Measurements from ENCODE around the gene UST. TPM values are rescaled to one million over a fixed set of nuclear protein-coding genes. Genes with fewer than 3 reads are reported as not detected.

Gene UST
- total RNA-seq, 2 experiments from 2014 or later: 0.29 to 0.50 TPM

DNA sequence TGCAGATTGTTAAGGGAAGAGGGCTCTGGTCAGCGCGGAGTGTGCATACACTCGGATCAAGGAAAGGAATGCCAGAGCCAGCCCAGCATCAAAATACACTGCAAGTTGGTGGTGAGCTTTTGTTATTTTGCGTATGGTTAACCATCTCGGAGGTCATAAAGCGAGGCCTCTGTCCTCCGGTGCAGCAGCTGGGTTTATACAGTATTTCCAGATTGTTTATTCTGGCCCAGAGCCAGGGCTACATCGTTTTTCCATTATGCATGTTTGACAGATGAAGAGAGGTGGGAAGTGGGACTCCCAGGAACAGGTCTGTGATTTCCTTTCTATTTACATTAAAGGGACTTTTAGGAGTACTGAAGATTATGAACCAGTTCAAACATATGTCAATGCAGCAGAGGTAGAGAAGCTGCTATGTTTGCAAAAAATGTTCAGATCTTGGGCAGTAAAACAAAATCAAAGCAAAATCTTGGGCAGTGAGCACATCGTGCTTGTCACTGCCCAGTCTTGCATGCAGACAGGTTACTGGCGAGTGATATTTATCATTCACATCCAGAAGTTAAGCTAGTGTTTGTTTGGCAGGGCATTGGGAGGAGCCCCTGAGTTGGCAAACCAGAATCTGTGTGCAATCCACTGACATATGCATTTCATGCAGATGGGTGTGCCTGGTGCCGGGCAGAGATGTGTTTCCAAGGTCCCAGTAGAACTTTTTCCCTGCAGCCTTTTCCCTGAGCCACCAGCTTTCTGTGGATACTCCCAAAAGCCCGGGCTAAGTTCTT, 314.3 kb downstream of the UST start:
- Mint-ChIP-seq H3K4me3 (peak overlapping the region; percentile 53), H3K27me3 (no peaks in the 10 kb centered on the region), H3K9me3 (peaks cover 2% of the 10 kb centered on the region), H3K4me1 (peaks cover 54% of the 10 kb centered on the region), H3K36me3 (ENCODE audit: low read depth) (peaks cover 6% of the 10 kb centered on the region), H3K27ac (peak overlapping the region; percentile 91)
- DNase-seq: no peak
- ChIA-PET CTCF (interaction anchor here (0.6 to 2.2 kb wide), 12 partner anchors 11 to 510 kb away, joined by 3 to 12 read pairs (median 3); no protein-coding TSS in a partner anchor), POLR2A (no interaction called here)

DNA sequence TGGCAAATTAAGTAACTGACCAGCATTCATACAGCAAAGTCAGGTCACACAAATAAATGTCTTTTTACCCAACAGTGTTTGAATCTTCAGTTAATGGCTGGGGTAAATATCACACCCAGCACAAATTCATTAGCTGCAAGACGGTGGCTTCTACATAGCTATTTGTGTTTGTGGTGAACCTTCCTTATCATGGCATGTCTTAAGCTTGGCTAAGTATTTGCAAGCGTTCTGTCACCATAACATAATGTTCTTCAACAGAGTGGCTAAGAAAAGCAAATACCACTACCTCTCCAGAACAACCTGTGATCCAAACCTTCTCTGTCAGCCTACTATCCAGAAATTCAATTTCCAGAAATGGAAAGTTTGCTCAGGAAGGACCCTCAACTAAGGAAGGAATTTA, 315.1 kb downstream of the UST start:
- Mint-ChIP-seq H3K27me3 (no peaks in the 10 kb centered on the region), H3K4me3 (no peak overlapping the region), H3K4me1 (peaks cover 61% of the 10 kb centered on the region), H3K27ac (no peak overlapping the region), H3K36me3 (ENCODE audit: low read depth) (peaks cover 10% of the 10 kb centered on the region), H3K9me3 (peaks cover 2% of the 10 kb centered on the region)
- no peak for DNase-seq
- CTCF ChIA-PET: interaction anchor here (1.0 to 2.2 kb wide), 9 partner anchors 11 to 370 kb away, joined by 3 to 12 read pairs (median 3); no protein-coding TSS in a partner anchor
- POLR2A ChIA-PET: no interaction called here

DNA sequence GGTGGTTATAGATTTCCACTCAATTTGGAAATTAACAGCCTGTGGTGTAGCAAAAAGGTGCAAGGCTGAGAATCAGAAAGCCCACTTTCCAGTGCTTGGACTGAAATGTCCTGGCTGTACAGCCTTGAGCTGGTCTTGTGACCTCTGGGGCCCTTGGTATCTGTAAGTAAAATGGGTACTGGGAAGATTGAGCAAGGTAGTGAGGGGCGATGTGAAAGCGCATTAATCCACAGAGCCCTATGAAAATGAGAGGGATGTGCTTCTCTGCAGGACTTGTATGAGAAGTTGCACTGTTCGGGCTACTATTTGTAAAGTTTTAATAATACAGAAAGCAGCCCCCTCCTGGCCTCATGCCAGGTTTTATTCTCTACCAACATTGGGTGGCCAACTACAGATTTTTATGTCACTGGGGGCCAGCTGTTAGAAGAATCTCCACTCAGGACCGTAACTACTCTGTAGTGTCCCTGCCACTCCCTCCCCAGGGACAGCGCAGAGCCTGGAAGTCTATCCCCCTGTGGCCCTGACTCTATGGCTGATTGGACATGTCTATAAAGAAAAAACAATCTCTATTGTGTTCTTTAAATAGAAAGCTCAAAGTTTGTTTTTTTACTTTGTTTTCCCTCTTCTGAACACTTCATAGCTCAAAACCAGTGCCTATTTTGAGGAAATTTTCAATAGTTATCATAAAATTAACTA, 316.0 kb downstream of the UST start:
- CTCF ChIA-PET: interaction anchor here (1.4 to 4.5 kb wide), 11 partner anchors 8 to 369 kb away, joined by 3 to 18 read pairs (median 5); no protein-coding TSS in a partner anchor
- POLR2A ChIA-PET: no interaction called here
- no peak overlapping the region for H3K4me3 Mint-ChIP-seq
- H3K27ac Mint-ChIP-seq: no peak overlapping the region
- peaks cover 68% of the 10 kb centered on the region for H3K4me1 Mint-ChIP-seq
- H3K9me3 Mint-ChIP-seq: peaks cover 2% of the 10 kb centered on the region
- no peak for DNase-seq
- H3K27me3 Mint-ChIP-seq: no peaks in the 10 kb centered on the region
- H3K36me3 Mint-ChIP-seq (ENCODE audit: low read depth): peaks cover 14% of the 10 kb centered on the region

DNA sequence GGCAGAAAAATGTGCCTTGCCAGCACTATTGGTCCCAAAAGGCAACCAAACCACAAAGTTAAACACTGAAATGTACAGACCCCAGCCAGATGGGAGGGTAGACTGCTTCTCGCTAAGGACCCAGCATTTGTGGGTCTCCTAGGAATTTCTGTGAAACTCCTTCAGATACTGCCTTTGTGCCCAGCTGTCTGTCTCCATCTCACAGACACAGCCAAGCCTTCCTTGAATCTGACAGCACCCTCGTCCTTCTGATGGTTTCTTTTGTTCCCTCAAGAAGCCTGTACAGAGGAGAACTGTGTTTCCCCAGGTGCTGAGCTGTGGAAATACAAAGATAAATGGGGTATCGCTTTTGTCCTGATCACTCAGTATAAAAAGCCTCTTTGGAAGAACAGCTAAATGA, 316.6 kb downstream of the UST start:
- no peak for DNase-seq
- POLR2A ChIA-PET: no interaction called here
- Mint-ChIP-seq H3K27ac (no peak overlapping the region), H3K4me1 (peaks cover 66% of the 10 kb centered on the region), H3K4me3 (no peak overlapping the region), H3K9me3 (peaks cover 2% of the 10 kb centered on the region), H3K27me3 (no peaks in the 10 kb centered on the region), H3K36me3 (ENCODE audit: low read depth) (peaks cover 15% of the 10 kb centered on the region)
- CTCF ChIA-PET: interaction anchor here (0.7 to 4.5 kb wide), 11 partner anchors 9 to 368 kb away, joined by 3 to 18 read pairs (median 5); no protein-coding TSS in a partner anchor

DNA sequence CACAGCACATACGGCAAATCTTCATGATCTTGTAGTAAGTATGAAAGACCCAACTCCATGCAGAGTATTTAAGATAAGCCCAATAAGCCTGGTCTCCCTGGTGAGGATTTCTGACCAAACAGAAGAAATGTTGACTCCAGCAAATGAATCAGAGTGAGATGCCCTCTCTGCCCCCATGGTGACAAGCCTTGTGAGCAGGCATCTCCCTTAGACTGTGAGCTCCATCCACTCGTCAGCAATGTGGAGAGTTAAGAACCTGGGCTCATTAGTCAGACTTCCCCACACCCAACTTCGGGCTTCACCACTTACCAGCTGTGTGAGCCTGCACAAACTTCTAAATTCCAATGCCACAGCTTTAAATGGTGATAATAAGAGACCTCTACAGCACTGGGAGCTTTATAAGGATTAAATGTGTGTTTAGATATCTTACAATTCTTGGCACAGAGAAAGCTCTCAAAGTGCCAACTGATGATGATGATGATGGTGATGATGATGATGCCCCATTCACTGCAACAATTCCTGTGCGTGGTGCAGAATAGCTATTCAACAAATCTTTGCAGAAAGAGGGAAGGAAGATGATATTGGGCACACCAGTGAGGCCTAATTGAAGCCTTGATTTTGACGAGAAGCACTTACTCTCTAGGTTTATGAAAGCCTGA, 317.3 kb downstream of the UST start:
- Mint-ChIP-seq H3K4me1 (peaks cover 63% of the 10 kb centered on the region), H3K9me3 (peaks cover 5% of the 10 kb centered on the region), H3K27me3 (no peaks in the 10 kb centered on the region), H3K36me3 (ENCODE audit: low read depth) (peaks cover 15% of the 10 kb centered on the region), H3K4me3 (no peak overlapping the region), H3K27ac (peak overlapping the region; percentile 28)
- ChIA-PET POLR2A (no interaction called here), CTCF (interaction anchor here (0.7 to 4.5 kb wide), 12 partner anchors 9 to 368 kb away, joined by 3 to 18 read pairs (median 4); no protein-coding TSS in a partner anchor)
- DNase-seq: no peak

DNA sequence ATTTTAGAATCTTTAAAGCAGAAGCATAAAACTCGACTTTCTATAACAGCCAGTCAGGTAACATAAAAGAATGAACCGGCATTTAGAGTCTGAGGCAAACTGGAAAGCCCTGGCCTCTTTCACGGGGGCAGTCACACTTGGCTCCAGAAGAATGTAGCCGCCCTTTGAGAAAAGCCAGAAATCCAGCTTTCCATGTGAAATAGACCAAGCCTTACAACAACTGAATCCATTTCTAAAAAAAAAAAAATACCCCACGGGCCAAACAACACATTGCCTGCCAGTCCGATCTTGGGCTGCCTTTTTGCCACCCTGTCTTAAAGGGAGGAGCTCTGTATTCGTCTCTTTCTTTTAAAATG, 317.8 kb downstream of the UST start:
- Mint-ChIP-seq H3K9me3 (peaks cover 8% of the 10 kb centered on the region), H3K4me1 (peaks cover 58% of the 10 kb centered on the region), H3K4me3 (no peak overlapping the region), H3K27ac (no peak overlapping the region), H3K36me3 (ENCODE audit: low read depth) (peaks cover 17% of the 10 kb centered on the region), H3K27me3 (no peaks in the 10 kb centered on the region)
- ChIA-PET POLR2A (no interaction called here), CTCF (interaction anchor here (1.1 to 4.5 kb wide), 10 partner anchors 10 to 367 kb away, joined by 3 to 18 read pairs (median 4); no protein-coding TSS in a partner anchor)
- no peak for DNase-seq

DNA sequence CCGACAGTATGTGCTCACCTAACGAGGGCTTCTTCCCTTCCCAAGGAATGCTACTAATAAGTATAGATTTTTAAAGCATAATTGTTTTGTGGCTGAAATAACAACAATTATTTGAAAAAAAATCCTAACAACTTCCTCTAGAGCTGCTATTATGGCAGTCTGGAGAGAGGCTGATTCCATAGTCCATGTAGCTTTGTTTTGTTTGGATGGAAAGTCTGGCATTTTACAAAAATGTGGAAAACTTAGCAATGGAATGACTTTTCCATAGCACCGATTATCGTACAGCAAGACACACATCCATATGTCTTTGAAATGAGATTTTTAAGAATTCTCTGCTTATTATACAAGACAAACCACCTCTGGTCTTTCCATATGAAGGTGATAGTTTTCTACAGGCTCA, 318.3 kb downstream of the UST start:
- no peak for DNase-seq
- Mint-ChIP-seq H3K27me3 (no peaks in the 10 kb centered on the region), H3K27ac (peak overlapping the region; percentile 94), H3K36me3 (ENCODE audit: low read depth) (peaks cover 16% of the 10 kb centered on the region), H3K4me3 (no peak overlapping the region), H3K9me3 (peaks cover 8% of the 10 kb centered on the region), H3K4me1 (peaks cover 53% of the 10 kb centered on the region)
- POLR2A ChIA-PET: no interaction called here
- CTCF ChIA-PET: interaction anchor here (1.1 to 4.5 kb wide), 13 partner anchors 10 to 367 kb away, joined by 3 to 25 read pairs (median 5); no protein-coding TSS in a partner anchor

DNA sequence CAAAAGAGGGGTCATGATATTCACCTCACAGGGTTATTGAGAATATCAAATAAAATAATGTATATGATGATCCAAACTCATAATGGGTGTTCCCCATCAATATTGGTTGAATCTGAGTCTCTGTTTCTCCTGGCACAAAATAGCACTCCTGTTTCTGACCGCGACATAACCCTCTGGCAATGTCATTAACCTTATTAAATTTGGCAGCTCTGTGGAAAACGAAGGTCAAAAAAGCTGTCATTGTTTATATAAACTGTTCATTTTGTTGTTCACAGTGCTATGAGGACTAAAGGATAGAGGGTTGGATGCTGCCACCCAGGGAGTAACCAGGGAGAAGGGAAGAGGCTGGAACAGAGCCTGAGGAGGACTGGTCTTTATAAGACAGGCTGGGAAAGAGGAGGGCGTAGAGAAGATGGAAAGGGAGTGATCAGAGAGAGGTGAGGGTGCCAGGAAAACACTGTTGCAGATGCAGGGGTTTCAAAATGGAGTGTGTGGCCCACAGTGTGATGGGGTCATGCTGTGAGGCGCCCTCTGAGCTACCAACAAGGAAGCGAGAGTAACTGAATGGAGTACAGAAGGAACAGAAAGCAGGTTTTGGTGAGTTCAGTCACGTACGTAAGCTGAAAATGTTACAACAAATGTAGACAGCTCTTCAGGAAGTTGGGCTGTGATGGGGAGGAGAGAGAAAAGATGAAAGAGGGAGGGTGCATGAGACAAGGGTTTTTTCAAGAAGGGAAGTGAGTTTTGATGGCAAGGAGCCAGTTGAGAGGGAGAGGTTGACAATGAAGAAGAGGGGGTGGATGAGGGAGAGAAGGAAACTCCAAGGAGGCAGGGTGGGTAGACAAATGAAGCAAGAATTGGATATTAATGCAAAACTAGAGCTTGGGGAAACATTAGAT, 319.1 kb downstream of the UST start:
- Mint-ChIP-seq H3K27ac (peak overlapping the region; percentile 94), H3K27me3 (no peaks in the 10 kb centered on the region), H3K4me3 (peak overlapping the region; percentile 14), H3K4me1 (peaks cover 46% of the 10 kb centered on the region), H3K36me3 (ENCODE audit: low read depth) (peaks cover 16% of the 10 kb centered on the region), H3K9me3 (peaks cover 8% of the 10 kb centered on the region)
- CTCF ChIA-PET: interaction anchor here (0.6 to 4.5 kb wide), 15 partner anchors 11 to 703 kb away, joined by 3 to 25 read pairs (median 3); no protein-coding TSS in a partner anchor
- POLR2A ChIA-PET: interaction anchor here (0.6 to 1.0 kb wide), 2 partner anchors 8 to 12 kb away, joined by 3 read pairs; no protein-coding TSS in a partner anchor
- DNase-seq: peak; percentile 67

DNA sequence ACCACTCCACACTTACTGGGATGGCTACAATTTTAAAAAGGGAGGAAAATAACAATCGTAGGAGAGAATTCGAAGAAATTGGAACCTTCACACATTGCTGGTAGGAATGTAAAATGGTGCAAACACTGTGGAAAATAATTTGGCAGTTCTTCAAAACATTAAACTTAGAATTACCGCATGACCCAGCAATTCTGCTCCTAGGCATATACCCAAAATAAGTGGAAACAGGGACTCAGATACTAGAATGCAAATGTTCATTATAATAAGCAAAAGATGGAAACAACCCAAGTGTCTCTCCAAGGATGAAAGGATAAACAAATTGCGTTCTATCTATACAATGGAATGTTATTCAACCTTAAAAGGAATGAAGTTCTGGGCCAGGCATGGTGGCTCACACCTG, 325.2 kb downstream of the UST start:
- Mint-ChIP-seq H3K36me3 (ENCODE audit: low read depth) (peaks cover 17% of the 10 kb centered on the region), H3K4me1 (peaks cover 22% of the 10 kb centered on the region), H3K9me3 (peaks cover 9% of the 10 kb centered on the region), H3K27ac (no peak overlapping the region), H3K4me3 (no peak overlapping the region), H3K27me3 (no peaks in the 10 kb centered on the region)
- ChIA-PET POLR2A (no interaction called here), CTCF (no interaction called here)
- no peak for DNase-seq

DNA sequence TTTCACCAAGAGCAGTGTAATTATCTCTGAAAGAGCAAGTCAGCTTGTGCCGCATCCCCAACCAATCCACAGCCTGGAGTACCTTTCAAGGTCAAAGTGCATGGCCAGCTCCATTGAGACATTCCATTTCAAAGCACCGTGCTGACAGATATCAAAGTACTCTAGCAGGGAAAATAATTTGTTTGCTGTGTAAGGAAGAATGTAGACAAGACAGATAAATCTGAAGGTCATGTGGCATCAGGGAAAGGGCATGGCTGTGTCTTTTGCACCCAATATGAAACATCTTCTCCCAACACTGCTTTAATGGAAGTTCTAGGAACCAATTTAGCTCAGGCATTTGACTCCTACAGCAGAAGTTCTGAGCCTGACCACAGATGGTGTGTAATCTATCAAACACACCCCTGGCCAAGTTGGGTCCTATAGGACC, 328.0 kb downstream of the UST start:
- CTCF ChIA-PET: interaction anchor here (1.0 to 3.5 kb wide), 6 partner anchors 8 to 261 kb away, joined by 3 to 25 read pairs (median 3); no protein-coding TSS in a partner anchor
- Mint-ChIP-seq H3K4me1 (peaks cover 33% of the 10 kb centered on the region), H3K9me3 (peaks cover 2% of the 10 kb centered on the region), H3K4me3 (no peak overlapping the region), H3K27me3 (no peaks in the 10 kb centered on the region), H3K36me3 (ENCODE audit: low read depth) (peaks cover 26% of the 10 kb centered on the region), H3K27ac (no peak overlapping the region)
- POLR2A ChIA-PET: no interaction called here
- no peak for DNase-seq

DNA sequence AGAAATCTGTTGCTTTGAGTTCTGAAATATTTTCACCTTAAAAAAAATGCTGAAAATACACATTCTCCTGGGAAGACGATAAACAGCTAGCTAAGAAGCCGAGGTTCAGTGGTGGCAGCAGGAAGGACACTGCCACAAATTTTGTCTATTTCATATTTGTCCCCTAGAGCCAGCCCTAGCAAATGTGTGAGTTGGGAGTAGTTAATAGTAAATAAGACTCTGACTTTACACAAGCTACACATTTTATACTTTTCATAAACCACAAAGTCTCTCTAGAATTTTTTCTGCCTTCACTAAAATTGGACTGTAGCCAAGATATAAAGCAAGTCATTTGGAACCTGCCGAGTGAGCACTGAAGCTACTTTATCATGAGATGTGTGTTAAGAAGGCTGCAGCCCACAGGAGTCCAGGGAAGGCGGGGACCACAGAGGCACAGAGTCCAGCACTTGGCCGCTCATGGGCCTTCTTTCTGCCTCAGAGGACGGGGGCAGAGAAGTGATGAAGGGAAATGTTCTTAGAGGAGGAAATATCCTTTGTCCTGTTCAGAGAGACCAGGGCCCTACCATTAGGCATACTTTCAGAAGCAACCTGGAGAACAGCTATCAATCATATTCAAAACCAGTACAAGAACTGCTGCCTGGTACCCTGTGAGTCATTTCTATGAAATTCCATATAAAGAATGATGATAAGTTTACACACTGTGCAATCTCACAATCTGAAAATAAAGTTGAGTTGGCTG, 329.0 kb downstream of the UST start:
- Mint-ChIP-seq H3K27me3 (no peaks in the 10 kb centered on the region), H3K36me3 (ENCODE audit: low read depth) (peaks cover 26% of the 10 kb centered on the region), H3K4me3 (no peak overlapping the region), H3K4me1 (peaks cover 41% of the 10 kb centered on the region), H3K27ac (no peak overlapping the region), H3K9me3 (peaks cover 2% of the 10 kb centered on the region)
- ChIA-PET CTCF (interaction anchor here (0.5 to 3.5 kb wide), 13 partner anchors 9 to 356 kb away, joined by 3 to 25 read pairs (median 3); no protein-coding TSS in a partner anchor), POLR2A (interaction anchor here (0.6 to 0.8 kb wide), 2 partner anchors 158 to 502 kb away, joined by 3 read pairs; no protein-coding TSS in a partner anchor)
- no peak for DNase-seq
